ENCODE data around the gene CATSPER1.
A peak's percentile ranks its signal among the peaks of the same experiment; 100 is the strongest.

CATSPER1 gene

GRCh38 chr11:66026017-66026529 lies at the start of gene CATSPER1:
Gene CATSPER1 (minus strand): TSS chr11:66026479. CDS start chr11:66026379, 100 bp downstream.
- DNase-seq (ENCODE audit: low read depth) = no peak

- no peak for DNase-seq (ENCODE audit: low read depth)
These were observed 49.0 kb upstream of the CATSPER1 start for GRCh38 chr11:66075273-66075672.

GRCh38 chr11:66073669-66074068 lies 47.4 kb upstream of the CATSPER1 start:
- no peak for DNase-seq (ENCODE audit: low read depth)

- DNase-seq (ENCODE audit: low read depth) = no peak
These were observed 46.2 kb upstream of the CATSPER1 start for GRCh38 chr11:66072518-66072917.

- DNase-seq (ENCODE audit: low read depth) = no peak
These were observed 45.8 kb upstream of the CATSPER1 start for GRCh38 chr11:66072081-66072480.

GRCh38 chr11:66071381-66071801 lies 45.1 kb upstream of the CATSPER1 start:
- no peak for DNase-seq (ENCODE audit: low read depth)

GRCh38 chr11:66070604-66071380 lies 44.5 kb upstream of the CATSPER1 start:
- DNase-seq (ENCODE audit: low read depth) = no peak

GRCh38 chr11:66069715-66070603 lies 43.7 kb upstream of the CATSPER1 start, which contains the start of gene PACS1:
Gene PACS1 (plus strand): TSS chr11:66070272. CDS start chr11:66070487, 215 bp downstream.
- DNase-seq (ENCODE audit: low read depth) = peak; percentile 50

- no peak for DNase-seq (ENCODE audit: low read depth)
These were observed 42.8 kb upstream of the CATSPER1 start for GRCh38 chr11:66068923-66069714.

GRCh38 chr11:66068154-66068821 lies 42.0 kb upstream of the CATSPER1 start:
- DNase-seq (ENCODE audit: low read depth) = peak; percentile 65

GRCh38 chr11:66067640-66068039 lies 41.4 kb upstream of the CATSPER1 start:
- no peak for DNase-seq (ENCODE audit: low read depth)

- no peak for DNase-seq (ENCODE audit: low read depth)
These were observed 40.5 kb upstream of the CATSPER1 start for GRCh38 chr11:66066751-66067150.

- DNase-seq (ENCODE audit: low read depth) = no peak
These were observed 38.3 kb upstream of the CATSPER1 start for GRCh38 chr11:66064571-66064970.

- no peak for DNase-seq (ENCODE audit: low read depth)
These were observed 37.6 kb upstream of the CATSPER1 start for GRCh38 chr11:66063900-66064299.

- no peak for DNase-seq (ENCODE audit: low read depth)
These were observed 36.1 kb upstream of the CATSPER1 start for GRCh38 chr11:66062408-66062807.

GRCh38 chr11:66061268-66061667 lies 35.0 kb upstream of the CATSPER1 start:
- no peak for DNase-seq (ENCODE audit: low read depth)

- no peak for DNase-seq (ENCODE audit: low read depth)
These were observed 33.8 kb upstream of the CATSPER1 start for GRCh38 chr11:66059966-66060680.

- DNase-seq (ENCODE audit: low read depth) = no peak
These were observed 30.2 kb upstream of the CATSPER1 start for GRCh38 chr11:66056501-66056900.

GRCh38 chr11:66055021-66055420 lies 28.7 kb upstream of the CATSPER1 start:
- DNase-seq (ENCODE audit: low read depth) = no peak

- DNase-seq (ENCODE audit: low read depth) = no peak
These were observed 26.3 kb upstream of the CATSPER1 start for GRCh38 chr11:66052664-66052982.
